Epidermal melanocyte (primary cell): ENCODE results near the gene DNASE2.
A peak's percentile ranks its signal among the peaks of the same experiment; 100 is the strongest.

Source experiments
- DNase-seq: peaks from one replicate; pipeline ENCODE4 v3.0.0; 2011; ENCODE audit warnings: low spot score; ENCODE audit not compliant: insufficient read length

DNASE2 gene

GRCh38 chr19:12886969-12887747 is 5.9 kb upstream of the DNASE2 start, which contains the start of gene KLF1:
TSS of gene KLF1 (minus strand) at chr19:12887201. CDS start at chr19:12887140, 61 bp downstream.
- DNase-seq, result no peak

- DNase-seq, result no peak
Observed at GRCh38 chr19:12886651-12886968, 5.4 kb upstream of the DNASE2 start.

- DNase-seq, result no peak
Observed at GRCh38 chr19:12885749-12886650, 4.8 kb upstream of the DNASE2 start.

- DNase-seq, result no peak
Observed at GRCh38 chr19:12884926-12885748, 3.9 kb upstream of the DNASE2 start.

GRCh38 chr19:12884627-12884925 is 3.3 kb upstream of the DNASE2 start:
- DNase-seq, result no peak

GRCh38 chr19:12884202-12884601 is 3.0 kb upstream of the DNASE2 start:
- no peak for DNase-seq

- DNase-seq, result no peak
Observed at GRCh38 chr19:12882589-12882988, 1.3 kb upstream of the DNASE2 start.

- DNase-seq, result peak; percentile 24
Observed at GRCh38 chr19:12880551-12881171, 588 bp downstream of the DNASE2 start.

- no peak for DNase-seq
Observed at GRCh38 chr19:12875086-12875485, 6.2 kb downstream of the DNASE2 start.

GRCh38 chr19:12873891-12874745 is 7.1 kb downstream of the DNASE2 start:
- DNase-seq, result no peak

GRCh38 chr19:12872941-12873890 is 8.0 kb downstream of the DNASE2 start:
- DNase-seq, result peak; percentile 43

GRCh38 chr19:12872255-12872654 is 9.0 kb downstream of the DNASE2 start:
- no peak for DNase-seq

- no peak for DNase-seq
Observed at GRCh38 chr19:12871681-12872080, 9.6 kb downstream of the DNASE2 start.

- DNase-seq, result no peak
Observed at GRCh38 chr19:12868540-12869112, 12.6 kb downstream of the DNASE2 start.

- peak; percentile 88 for DNase-seq
Observed at GRCh38 chr19:12867120-12868099, 13.8 kb downstream of the DNASE2 start.

GRCh38 chr19:12866416-12867119 is 14.7 kb downstream of the DNASE2 start:
- no peak for DNase-seq
